ENCODE results near the gene APLN. TPM values are rescaled to one million over a fixed set of nuclear protein-coding genes. Genes with fewer than 3 reads are reported as not detected.

The APLN gene
- total RNA-seq, 1 donor from 2014 or later, result 83.9 TPM

DNA sequence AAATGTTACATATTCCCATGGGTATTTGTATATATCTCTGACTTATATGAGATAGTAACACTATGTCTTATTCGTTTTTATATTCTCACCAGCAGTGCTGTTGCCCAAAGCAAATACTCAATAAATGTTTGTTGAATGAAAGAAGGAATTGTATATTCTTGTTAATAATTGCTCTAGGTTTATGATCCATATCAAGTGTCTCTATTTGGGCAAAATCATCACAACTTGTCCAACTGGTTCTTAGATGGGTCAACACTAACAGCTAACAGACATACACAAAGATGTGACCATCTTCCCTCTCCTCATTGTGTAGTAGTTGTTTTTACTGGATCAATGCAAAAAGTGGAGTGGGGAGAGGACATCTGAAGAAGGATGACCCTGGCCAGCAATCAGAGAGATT is 6.6 kb upstream of the APLN start:
- no peak for DNase-seq (ENCODE audit: low read depth, low spot score)

DNA sequence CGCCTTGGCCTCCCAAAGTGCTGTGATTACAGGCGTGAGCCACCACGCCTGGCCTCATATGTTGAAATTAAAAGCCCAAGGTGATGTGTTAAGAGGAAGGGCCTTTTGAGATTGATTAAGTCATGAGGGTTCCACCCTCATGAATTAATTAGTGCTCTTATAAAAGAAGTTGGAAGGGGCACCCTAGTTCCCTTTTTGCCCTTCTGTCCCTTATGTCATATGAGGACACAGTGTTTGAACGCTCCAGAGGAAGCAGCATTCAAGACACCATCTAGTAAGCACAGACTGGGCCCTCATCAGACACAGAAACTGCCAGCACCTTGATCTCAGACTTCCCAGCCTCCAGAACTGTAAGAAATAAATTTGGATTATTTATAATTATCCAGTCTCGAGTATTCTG is 5.1 kb upstream of the APLN start:
- no peak for DNase-seq (ENCODE audit: low read depth, low spot score)

DNA sequence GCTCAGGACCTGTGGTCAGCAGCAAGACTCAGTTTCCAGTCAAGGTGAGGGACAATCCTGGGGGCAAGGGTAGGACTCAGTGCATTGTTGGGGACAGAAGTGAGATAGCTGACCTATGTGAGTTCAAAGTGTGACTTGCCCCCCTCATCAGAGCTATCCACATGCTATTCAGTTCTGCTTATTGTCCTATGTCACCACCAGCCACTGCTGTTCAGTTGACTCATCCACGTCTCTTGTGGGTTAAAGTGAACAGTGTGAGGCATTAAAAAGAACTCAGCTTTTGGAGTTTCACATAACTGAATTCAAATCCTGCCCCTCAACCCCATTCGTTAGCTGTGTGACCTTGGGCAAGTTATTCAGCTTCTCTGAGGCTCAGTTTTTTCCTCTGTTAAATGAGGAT is 4.4 kb upstream of the APLN start:
- no peak for DNase-seq (ENCODE audit: low read depth, low spot score)

DNA sequence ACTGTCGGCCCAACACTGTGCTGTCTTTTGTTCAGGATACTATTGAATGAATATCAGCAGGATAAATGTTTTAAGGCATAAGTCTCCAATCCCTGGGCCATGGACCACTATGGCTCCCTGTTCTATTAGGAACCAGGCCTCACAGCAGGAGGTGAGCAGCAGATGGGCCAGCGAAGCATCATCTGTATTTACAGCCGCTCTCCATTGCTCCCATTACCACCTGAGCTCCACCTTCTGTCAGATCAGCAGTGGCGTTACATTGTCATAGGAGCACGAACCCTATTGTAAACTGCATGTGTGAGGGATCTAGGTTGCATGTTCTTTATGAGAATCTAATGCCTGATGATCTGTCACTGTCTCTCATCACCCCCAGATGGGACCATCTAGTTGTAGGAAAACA is 3.7 kb upstream of the APLN start:
- DNase-seq (ENCODE audit: low read depth, low spot score), result no peak

DNA sequence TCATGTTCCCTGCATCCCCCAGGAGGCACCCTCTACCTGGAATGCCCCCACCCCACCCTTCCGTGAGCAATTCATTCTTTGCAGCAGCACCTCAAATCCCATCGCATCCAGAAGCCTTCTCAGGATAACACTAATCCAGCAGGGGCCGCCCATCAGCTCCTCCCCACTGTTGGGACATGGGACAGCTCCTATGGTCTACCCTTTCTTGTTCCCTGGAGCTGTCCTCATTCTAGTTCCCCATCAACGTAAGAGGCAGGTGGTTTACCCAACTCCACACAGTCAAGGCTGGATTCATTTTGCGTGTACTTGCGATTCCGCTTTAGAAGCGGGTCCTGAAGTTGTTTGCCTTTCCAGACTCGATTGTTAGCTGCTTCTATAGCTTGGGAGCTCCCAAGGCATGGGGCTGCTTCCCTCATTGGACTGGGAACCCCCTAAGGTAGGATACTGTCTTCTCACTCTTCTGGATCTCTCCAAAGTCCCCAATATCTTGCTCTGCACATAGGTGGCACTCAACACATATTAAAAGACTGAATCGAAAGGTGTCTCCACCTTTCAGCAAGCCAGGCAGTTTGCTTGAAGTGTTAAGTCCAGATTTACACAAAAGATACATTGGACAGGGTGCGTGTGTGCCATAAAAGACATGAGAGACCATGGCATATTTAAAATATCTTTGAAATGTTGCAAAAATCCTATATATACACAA is 942 bp upstream of the APLN start:
- no peak for DNase-seq (ENCODE audit: low read depth, low spot score)

DNA sequence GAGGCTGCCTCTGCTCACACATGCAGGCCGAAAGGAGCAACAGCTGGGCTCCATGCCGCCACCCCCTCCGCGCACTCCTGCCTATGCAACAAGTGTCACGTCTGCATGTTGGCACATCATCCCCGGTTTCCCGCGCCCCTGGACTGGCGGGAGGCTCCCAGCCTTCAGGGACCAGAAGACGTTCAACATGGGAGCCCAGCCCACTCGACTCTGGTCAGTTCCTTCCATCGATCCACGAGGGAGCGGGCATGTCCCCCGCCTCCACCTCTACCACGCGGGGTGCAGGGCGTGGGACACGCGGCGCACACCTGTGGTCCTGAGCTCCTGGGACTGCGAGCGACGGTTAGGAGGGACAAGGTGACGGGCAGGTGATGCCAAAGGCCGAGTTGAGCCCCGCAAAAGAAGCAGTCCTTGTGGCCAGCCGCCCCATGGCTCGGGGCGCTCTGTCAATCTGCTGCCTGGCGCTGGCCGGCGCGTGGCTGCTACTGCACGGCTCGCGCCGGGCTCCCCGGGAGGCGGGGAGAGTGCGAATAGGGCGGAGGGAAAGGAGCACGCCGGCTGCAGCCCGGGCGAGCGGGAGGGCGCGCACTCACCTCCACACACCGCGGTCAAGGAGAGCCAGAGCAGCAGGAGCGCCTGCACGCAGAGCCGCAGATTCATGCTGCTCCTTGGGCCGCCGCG is 645 bp downstream of the APLN start:
- DNase-seq (ENCODE audit: low read depth, low spot score), result no peak

DNA sequence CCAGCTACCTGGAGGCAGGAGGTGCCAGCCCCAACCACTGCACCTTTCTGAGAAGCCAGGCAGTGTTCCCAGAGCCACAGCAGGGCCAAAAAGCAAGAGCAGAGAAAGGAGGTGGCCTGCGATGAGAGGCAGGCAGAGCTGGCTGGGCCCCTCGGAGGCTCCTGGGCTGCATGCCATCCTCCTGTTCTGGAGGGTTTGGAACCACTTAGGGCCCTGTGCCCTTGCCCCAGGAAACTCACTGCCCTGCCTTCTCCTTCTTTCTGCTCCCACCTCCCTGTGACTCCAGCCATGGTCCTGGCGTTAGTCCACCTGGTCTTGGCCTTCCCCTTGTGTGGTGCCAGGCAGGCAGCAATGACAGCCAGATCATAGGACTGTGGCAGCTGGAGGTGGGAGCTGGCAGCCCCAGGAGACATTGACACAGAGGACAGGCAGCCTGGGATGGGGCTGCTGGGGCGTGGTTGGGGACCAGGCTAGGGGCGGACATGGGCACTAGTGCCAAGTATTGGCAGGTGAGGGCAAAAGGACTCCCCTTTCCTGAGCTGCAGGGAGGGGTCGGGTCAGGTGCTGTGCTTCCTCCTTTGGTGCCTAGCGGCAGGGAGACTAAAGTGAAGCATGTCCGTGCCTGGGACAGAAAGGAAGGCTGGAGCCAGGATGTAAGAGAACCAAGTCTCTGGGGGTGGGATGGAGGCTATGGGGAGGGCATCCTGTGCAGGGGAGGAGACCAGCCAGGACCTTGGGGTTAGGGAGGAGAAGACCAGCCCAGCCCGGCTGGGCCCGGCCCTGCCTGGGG is 1.4 kb downstream of the APLN start:
- no peak for DNase-seq (ENCODE audit: low read depth, low spot score)

DNA sequence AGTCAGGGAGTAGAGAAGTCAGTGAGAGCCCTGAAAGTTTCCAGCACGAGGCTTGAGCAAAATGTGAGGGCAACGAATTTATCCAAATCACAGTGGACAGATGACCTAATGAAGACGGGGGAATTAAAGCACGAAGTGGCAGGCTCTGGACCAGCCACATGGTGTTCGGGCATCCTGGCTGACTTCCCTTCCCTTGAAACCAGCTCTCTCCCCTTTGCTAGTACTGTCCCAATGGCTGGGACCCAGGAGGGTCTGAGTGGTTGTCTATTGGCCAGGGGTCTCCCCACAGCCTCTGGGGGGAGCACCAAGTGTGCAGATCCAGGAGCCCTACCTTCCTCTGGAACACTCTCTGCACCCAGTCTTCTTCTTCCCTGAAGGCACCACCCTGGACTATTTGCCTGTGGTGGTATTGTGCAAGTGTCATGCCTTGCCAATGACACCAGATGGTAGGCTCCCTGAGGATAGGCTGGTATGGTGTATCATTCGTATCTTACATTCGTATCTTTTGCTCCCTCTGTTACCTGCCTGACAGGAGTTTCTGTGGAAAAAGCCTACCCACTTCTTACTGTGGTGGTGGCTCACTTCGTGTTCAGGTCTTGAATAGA is 2.1 kb downstream of the APLN start:
- no peak for DNase-seq (ENCODE audit: low read depth, low spot score)

DNA sequence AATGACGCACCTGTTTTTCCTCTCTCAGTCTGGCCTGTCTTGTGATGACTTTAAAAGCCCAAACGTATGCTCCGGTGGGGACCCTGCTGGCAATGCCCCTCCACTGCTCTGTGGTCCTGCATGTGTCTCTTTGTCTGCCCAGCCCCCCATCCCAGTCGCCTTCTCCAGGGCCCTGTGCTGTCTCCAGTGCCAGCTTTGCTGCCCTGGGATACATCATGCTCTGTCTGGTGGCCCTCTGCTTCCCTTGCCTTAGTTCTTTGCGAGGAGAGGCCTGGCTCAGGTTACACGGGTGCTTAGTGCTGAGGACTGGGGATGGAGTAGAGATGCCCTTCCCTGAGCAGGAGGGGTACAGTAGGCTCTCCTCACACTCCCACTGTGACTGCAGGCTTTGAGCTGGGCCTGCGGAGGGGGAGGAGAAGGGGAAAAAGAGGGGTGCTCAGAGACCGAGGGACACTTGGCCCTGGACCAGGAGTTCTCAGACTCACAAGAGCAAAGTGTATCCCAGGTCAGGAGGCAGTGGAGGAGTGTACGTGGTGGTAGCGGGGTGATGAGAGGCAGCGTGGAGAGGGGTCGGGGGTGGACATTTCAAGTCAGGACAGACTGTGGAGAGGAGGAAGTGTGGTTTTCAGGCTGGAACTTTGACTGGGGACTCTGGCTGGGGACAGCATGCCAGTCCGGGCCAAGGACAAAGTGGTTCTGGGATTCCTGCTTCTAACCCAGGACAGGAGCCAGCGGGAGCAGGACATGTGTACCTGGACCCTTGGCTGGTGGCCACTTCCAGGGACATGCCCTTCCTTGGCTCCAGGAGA is 2.8 kb downstream of the APLN start:
- no peak for DNase-seq (ENCODE audit: low read depth, low spot score)

DNA sequence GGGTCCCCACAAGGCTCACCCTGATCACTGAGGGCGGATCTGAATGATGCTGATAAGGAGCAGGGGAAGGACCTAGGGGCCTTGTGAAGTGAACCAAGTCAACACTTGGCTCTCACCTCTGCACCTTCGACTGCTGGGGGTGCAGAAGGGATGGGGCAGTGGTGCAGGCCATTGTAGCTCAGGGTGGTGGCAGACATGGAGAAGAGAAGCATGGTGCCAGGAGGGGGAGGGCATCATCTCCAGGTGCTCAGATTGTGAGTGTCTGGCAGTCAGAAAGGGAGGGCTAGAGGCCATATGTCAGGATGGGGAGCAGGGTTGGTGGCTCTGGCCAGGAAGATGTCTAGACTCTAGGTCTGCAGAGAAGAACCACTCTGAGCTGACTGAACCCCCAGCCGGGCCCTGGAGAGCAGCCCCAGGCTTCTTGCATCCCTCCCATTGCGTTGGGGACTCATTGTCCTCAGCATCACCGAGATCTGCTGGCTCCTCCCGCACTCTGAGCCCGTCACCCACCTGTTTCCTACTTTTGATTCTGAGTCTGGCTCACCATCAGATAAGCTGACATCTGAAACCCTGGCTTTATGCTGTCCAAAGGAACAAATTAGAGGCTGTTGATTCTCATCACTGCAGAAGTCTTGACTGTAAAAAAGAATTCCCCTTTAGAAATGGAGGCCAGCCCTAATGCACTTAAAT is 3.8 kb downstream of the APLN start:
- no peak for DNase-seq (ENCODE audit: low read depth, low spot score)

DNA sequence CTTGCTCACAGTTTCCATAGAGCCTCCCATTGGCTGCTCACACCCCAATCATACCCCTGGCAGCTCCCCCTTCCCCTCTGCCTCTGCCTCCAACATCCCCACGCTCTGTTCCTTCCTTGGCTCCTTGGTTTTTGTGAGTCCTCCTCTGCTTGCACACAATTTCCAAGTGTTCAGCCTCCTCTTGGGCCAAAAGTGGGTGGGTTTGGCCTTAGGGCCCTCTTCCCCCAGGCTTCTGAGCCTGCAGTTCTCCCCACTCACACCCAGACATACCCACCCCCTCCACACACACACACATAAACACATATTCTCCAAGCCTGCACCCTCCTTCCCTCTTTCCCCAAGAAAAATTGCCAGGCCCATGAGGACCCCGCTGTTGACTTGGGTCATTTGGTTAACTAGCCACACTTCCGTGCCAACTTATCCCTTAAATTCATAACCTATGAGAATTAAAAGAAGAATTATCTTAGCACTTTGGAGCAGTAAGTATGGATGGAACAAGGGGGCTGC is 4.5 kb downstream of the APLN start:
- DNase-seq (ENCODE audit: low read depth, low spot score), result no peak

DNA sequence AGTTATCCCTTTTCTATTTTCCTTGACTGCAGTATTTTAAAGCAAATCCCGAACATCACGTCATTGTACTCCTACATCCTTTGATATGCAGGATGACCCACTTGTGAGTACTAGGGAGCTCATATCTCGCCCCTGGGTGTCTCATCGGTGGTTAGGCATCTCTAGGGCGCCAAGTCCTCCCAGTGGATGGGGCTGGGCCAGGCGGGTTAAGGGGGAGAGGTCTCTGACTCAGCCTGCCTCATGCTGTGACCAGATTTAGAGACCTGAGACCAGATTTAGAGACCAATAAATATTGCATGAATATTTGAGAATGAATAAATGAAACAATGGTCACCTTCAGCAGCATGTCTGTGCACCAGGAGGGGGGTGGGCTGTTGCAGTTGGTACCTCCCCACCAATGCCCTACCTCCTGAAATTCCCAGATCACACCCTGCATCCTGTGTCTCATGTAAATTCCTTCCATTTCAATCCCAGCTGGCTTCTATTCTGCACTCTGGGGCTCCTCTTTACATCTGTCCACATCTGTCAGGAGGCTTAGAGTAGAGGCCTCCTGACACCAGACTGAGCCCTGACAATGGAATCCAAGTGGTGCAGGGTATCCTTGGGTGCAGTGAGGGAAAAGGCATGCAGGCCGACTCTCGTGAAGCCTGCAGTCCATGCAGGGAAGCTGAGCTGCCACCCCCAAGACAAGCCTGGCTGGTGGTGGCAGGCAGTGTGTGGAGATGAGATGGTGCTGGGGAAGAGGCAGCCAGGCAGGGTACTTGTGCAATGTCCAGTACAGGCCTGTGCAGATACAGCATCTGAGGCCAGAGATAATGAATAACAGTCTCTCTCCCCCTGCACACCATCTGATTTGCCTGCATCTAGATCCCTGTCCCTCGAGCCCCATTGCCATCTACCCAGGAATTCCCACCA is 5.2 kb downstream of the APLN start:
- no peak for DNase-seq (ENCODE audit: low read depth, low spot score)

DNA sequence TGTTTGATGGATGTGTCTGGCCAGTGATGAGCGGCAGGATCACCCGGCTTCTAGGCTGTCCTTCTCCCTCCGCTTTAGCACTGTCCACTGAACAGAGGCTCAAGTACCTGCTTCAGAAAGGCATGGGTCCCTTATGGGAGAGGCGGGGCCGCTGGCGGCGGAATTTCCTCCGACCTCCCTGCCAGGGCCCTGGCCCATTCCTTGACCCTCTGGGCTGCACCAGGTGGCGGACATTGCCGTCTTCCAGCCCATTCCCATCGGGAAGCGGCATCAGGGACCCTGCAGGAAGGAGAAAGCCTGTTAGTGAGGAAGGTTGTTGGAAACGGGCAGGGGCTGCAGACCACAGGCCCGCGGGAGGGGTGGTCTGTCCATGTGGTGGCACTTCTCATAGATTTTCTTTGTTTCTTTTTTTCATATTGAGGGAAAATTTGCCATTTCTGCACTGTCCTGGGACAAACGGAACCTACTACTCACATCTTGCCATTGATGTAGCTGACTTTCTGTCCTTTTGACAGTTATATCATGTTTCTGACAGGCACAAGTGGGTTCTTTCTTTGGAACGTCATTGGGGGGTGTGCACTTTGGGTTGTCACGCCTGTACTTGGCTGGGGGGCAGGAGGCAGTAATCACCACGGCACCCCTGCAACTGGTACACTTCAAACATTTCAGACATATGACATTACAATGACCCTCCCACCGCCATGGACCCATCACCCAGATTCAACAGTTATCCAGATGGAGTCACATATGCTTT is 6.1 kb downstream of the APLN start:
- DNase-seq (ENCODE audit: low read depth, low spot score), result no peak

DNA sequence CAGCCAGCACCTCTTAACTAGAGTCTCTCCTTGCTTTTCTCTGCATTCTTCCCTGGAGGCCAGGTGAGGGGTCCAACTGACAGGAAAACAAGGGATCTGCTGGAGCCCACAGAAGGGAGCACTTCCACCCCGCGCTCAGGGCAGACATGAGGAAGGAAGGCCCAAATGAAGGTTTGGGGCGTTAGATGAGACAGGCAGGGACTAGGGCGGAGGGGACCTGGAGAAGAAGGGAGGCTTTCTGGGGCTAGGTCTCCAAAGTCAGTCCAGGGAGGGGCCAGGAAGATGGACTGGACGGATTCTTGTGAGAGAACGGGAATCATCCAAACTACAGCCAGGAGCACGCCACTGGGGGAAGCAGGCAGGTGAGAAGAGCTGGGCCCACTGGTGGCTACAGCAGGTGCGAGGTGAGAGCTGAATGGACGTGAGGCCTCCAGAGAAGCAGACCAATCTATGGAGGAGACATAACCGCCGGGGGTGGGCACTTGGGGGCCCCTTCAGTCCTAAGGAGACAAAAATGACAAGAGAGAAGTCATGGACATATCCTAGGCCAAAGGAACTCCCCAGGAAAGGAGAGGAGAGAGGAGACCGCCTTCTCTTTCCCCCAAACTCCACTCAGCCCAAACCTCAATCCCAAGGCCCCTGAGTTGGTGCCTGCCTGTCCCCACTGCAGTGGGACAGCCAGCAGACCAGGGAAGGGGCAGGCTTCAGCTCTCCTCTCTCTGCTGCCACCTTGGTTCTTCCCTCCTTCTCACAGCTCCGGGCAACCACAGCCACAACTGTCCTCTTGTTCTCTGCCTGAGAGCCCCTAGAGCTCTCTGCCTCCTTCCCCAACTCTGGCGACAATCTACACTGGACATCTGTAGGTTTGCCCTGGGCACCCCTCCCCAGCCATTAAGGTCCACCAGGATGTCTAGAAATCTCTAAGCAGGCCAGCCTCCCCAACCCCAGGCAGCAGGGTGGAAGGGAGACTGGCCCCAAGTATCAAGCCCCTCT is 7.0 kb downstream of the APLN start:
- DNase-seq (ENCODE audit: low read depth, low spot score), result no peak

DNA sequence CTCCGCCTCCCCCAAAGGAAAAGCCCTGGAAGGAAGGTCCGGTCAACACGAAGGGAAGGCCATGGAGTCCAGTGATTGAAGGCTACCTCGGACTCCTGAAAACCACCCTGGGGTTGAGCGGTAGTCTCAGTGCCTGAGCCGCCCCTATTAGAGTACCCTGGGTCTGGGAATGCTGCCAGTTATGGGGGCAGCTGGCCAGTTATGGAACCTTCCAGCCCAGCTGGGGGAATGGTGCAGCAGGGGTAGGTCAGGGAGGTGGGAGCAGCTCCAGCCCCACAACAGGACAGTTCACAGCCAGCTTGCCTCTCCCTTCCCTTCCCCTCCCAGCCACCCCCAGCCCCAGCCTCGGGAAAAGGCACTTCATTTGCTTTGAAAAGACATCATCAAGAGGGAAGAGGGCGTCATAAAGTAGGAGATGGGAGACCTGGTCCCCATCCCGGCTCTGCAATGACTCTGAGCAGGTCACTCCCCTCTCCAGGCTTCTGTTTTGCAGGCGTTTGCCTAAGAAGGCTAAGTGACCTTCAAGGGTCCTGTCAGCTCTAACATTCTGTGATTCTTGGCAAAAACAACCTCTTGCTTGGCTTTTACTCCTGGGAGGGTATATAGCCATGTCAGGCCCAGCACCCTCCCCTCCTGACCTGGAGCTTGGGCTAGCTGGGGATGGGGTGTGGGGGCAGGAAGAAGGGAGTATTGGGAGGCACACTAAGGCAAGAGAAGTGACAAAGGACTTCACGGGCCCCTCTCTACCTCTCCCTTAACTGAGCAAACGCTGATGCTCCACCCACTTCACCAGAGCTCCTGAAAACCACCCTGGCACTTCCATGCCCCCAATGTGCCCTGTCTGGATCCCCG is 8.0 kb downstream of the APLN start:
- no peak for DNase-seq (ENCODE audit: low read depth, low spot score)

DNA sequence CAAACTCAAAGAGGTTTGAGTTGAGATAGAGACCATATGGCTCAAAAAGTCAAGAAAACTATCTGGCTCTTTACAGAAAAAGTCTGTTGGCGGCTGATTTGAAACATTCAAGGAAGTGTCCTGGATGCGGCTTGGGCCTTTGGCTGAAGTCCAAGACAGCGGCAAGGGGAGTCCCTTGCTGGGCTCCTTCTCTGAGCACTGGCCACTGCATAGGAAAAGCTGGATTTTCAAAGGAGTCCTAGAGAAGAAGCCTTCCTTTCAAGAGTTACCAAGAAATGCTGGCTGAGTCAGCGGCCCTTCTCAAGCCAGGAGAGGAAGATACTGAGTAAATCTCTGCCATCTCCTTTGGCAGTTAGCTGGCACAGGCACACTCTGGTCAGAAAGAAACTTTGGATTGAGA is 12.1 kb downstream of the APLN start:
- DNase-seq (ENCODE audit: low read depth, low spot score), result no peak

DNA sequence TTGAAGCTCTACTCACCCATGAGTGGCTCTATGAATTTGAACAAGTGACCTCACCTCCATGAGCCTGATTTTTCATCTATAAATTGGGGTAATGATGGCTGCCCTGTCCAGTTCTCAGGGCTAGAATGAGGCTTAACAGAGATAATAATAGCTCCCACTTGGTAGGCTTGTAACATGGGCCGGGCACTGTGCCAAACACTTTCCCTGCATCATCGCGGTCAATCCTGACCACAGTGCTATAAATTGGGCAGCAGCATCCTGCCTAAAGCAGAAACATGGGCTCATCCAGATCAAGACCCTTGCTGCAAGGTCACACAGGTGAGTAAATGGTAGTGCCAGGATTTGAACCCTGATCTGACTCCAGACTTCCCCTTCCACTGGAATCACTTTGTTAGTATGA is 12.8 kb downstream of the APLN start:
- no peak for DNase-seq (ENCODE audit: low read depth, low spot score)

All from pulmonary artery endothelial cell (primary cell).